Nephron (organoid): ENCODE measurements around the gene TBC1D5.
A peak's percentile ranks its signal among the peaks of the same experiment; 100 is the strongest.

Experiments used
- H3K27ac Mint-ChIP-seq, 3 experiments: 2 replicates each; pipeline ENCODE4 v1.8.0; 2020; ENCODE audit warnings: mixed read lengths in 3 of 3, mild to moderate bottlenecking in 2 of 3, moderate library complexity in 1 of 3
- H3K27me3 Mint-ChIP-seq: 2 replicates; pipeline ENCODE4 v1.8.0; 2021; ENCODE audit warnings: low read depth, mild to moderate bottlenecking, moderate library complexity, mixed read lengths
- H3K36me3 Mint-ChIP-seq: 2 replicates; pipeline ENCODE4 v1.8.0; 2020; ENCODE audit warnings: low read depth, mixed read lengths
- H3K4me1 Mint-ChIP-seq: 2 replicates; pipeline ENCODE4 v1.8.0; 2020; ENCODE audit warnings: mixed read lengths
- H3K4me3 Mint-ChIP-seq, 3 experiments: 2 replicates each; pipeline ENCODE4 v1.8.0; 2020; ENCODE audit warnings: mild to moderate bottlenecking in 3 of 3, mixed read lengths in 3 of 3, moderate library complexity in 2 of 3
- H3K9me3 Mint-ChIP-seq: 2 replicates; pipeline ENCODE4 v1.8.0; 2020; ENCODE audit warnings: mixed read lengths
- TF ChIP-seq, protein P1 (sequence below), 3 experiments: fragments of 200-600 bp; sonication (generic); IDR thresholded peaks; one replicate each; pipeline ENCODE4 v1.5.0; 2021; ENCODE audit warnings: antibody characterized with exemption in 3 of 3; ENCODE audit not compliant: unreplicated experiment in 3 of 3

TBC1D5 gene

GRCh38 chr3:17589888-17590287 lies 152.5 kb downstream of the TBC1D5 start:
- Mint-ChIP-seq H3K36me3 (peaks cover 47% of the 10 kb centered on the region), H3K4me3 (no peak overlapping the region), H3K4me1 (no peaks in the 10 kb centered on the region), H3K9me3 (peaks cover 32% of the 10 kb centered on the region), H3K27me3 (no peaks in the 10 kb centered on the region), H3K27ac (no peak overlapping the region)
- TF ChIP-seq, protein P1, sequence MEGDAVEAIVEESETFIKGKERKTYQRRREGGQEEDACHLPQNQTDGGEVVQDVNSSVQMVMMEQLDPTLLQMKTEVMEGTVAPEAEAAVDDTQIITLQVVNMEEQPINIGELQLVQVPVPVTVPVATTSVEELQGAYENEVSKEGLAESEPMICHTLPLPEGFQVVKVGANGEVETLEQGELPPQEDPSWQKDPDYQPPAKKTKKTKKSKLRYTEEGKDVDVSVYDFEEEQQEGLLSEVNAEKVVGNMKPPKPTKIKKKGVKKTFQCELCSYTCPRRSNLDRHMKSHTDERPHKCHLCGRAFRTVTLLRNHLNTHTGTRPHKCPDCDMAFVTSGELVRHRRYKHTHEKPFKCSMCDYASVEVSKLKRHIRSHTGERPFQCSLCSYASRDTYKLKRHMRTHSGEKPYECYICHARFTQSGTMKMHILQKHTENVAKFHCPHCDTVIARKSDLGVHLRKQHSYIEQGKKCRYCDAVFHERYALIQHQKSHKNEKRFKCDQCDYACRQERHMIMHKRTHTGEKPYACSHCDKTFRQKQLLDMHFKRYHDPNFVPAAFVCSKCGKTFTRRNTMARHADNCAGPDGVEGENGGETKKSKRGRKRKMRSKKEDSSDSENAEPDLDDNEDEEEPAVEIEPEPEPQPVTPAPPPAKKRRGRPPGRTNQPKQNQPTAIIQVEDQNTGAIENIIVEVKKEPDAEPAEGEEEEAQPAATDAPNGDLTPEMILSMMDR (IDR thresholded peaks at IDR 0.05; ENCODE audit: unreplicated experiment in 3 of 3) = no peak

- H3K36me3 Mint-ChIP-seq = peaks cover 34% of the 10 kb centered on the region
- H3K4me3 Mint-ChIP-seq = no peak overlapping the region
- H3K9me3 Mint-ChIP-seq = peaks cover 30% of the 10 kb centered on the region
- H3K27me3 Mint-ChIP-seq = no peaks in the 10 kb centered on the region
- H3K4me1 Mint-ChIP-seq = no peaks in the 10 kb centered on the region
- no peak overlapping the region for H3K27ac Mint-ChIP-seq
- TF ChIP-seq, protein P1 (IDR thresholded peaks at IDR 0.05; ENCODE audit: unreplicated experiment in 3 of 3) = no peak
Measured at GRCh38 chr3:17588422-17588821, 154.0 kb downstream of the TBC1D5 start.

- no peaks in the 10 kb centered on the region for H3K27me3 Mint-ChIP-seq
Measured at GRCh38 chr3:17585394-17586325, 156.8 kb downstream of the TBC1D5 start.

DNA sequence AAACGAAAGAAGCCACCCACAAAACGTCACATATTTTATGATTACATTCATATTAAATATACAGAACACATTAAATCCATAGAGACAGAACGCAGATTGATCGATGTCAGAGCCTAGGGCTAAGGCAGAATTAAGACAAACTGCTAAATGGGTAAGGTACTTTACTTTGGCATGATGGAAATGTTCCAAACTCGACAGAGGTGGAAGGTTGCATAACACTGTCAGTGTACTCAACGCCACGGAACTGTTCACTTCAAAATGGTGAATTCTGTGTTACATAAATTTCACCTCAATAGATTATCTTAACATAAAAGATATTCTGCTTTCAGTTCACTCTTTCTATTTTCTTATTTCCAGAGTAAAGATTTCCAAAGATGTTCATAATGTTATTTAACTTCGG lies 158.4 kb downstream of the TBC1D5 start:
- peaks cover 4% of the 10 kb centered on the region for H3K36me3 Mint-ChIP-seq
- no peaks in the 10 kb centered on the region for H3K27me3 Mint-ChIP-seq
- no peaks in the 10 kb centered on the region for H3K4me1 Mint-ChIP-seq
- no peak overlapping the region for H3K27ac Mint-ChIP-seq
- TF ChIP-seq, protein P1 (IDR thresholded peaks at IDR 0.05; ENCODE audit: unreplicated experiment in 3 of 3) = no peak
- peaks cover 2% of the 10 kb centered on the region for H3K9me3 Mint-ChIP-seq
- no peak overlapping the region for H3K4me3 Mint-ChIP-seq

More at GRCh38 chr3:17585394-17586325, 156.8 kb downstream of the TBC1D5 start:
- Mint-ChIP-seq H3K4me1 (no peaks in the 10 kb centered on the region), H3K27ac (peak overlapping the region in 1 of 3 experiments; percentile 24), H3K36me3 (peaks cover 20% of the 10 kb centered on the region), H3K4me3 (no peak overlapping the region), H3K9me3 (peaks cover 18% of the 10 kb centered on the region)
- TF ChIP-seq, protein P1 (IDR thresholded peaks at IDR 0.05; ENCODE audit: unreplicated experiment in 3 of 3) = no peak

DNA sequence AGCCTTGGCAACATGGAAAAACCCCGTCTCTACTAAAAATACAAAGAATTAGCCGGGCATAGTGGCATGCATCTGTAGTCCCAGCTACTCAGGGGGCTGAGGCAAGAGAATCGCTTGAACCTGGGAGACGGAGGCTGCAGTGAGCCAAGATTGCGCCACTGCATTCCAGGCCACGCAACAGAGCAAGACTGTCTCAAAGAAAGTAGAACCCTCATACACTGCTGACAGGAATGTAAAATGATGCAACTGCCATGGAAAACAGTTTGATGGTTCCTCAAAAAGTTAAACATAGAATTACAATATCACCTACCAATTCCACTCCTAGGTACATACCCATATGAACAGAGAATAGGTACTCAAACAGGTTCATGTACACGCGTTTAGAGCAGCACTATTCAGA lies 158.9 kb downstream of the TBC1D5 start:
- Mint-ChIP-seq H3K9me3 (no peaks in the 10 kb centered on the region), H3K4me3 (no peak overlapping the region), H3K36me3 (no peaks in the 10 kb centered on the region), H3K27ac (no peak overlapping the region), H3K4me1 (no peaks in the 10 kb centered on the region), H3K27me3 (no peaks in the 10 kb centered on the region)
- TF ChIP-seq, protein P1 (IDR thresholded peaks at IDR 0.05; ENCODE audit: unreplicated experiment in 3 of 3) = no peak
